RKO (cell line): Measurements from ENCODE around the gene CFAP58.

Source experiments
- DNase-seq: peaks from one replicate; pipeline ENCODE4 v3.0.0-alpha.2; 2016; ENCODE audit warnings: low spot score

Gene CFAP58

GRCh38 chr10:104486803-104487202 is 133.2 kb downstream of the CFAP58 start:
- DNase-seq, result no peak

GRCh38 chr10:104487794-104488438 is 134.3 kb downstream of the CFAP58 start:
- DNase-seq, result no peak

GRCh38 chr10:104488439-104488832 is 134.8 kb downstream of the CFAP58 start:
- no peak for DNase-seq

- no peak for DNase-seq
These were observed 138.8 kb downstream of the CFAP58 start for GRCh38 chr10:104492329-104492940.

GRCh38 chr10:104498347-104499081 is 144.9 kb downstream of the CFAP58 start:
- DNase-seq, result no peak

- DNase-seq, result no peak
These were observed 147.8 kb downstream of the CFAP58 start for GRCh38 chr10:104501449-104501848.

GRCh38 chr10:104501864-104502579 is 148.4 kb downstream of the CFAP58 start:
- no peak for DNase-seq

- DNase-seq, result no peak
These were observed 149.3 kb downstream of the CFAP58 start for GRCh38 chr10:104502907-104503306.
